Endothelial cell (in vitro differentiated cells): Measurements from ENCODE around the gene MBD3L2B. TPM values are rescaled to one million over a fixed set of nuclear protein-coding genes. Genes with fewer than 3 reads are reported as not detected.
"Not testable (repeated sequence)": the region's sequence is repeated elsewhere in the genome, so short reads cannot be mapped to it uniquely, and the experiment has no call there.

Experiments
- DNase-seq: peaks from one replicate; pipeline ENCODE4 v3.0.0; 2021; ENCODE audit warnings: low spot score
- H3K27ac Mint-ChIP-seq: one replicate; pipeline ENCODE4 v1.8.0; 2021; ENCODE audit warnings: mixed read lengths, inconsistent platforms; ENCODE audit not compliant: unreplicated experiment
- H3K27me3 Mint-ChIP-seq: one replicate; pipeline ENCODE4 v1.8.0; 2021; ENCODE audit warnings: mild to moderate bottlenecking, moderate library complexity, mixed read lengths, inconsistent platforms; ENCODE audit not compliant: unreplicated experiment
- H3K36me3 Mint-ChIP-seq: one replicate; pipeline ENCODE4 v1.8.0; 2021; ENCODE audit warnings: mild to moderate bottlenecking, low read depth, mixed read lengths, inconsistent platforms; ENCODE audit not compliant: unreplicated experiment
- H3K4me1 Mint-ChIP-seq: one replicate; pipeline ENCODE4 v1.8.0; 2021; ENCODE audit warnings: mild to moderate bottlenecking, mixed read lengths, inconsistent platforms; ENCODE audit not compliant: unreplicated experiment
- H3K4me3 Mint-ChIP-seq: one replicate; pipeline ENCODE4 v1.8.0; 2021; ENCODE audit warnings: mild to moderate bottlenecking, mixed read lengths, inconsistent platforms; ENCODE audit not compliant: unreplicated experiment
- H3K9me3 Mint-ChIP-seq: one replicate; pipeline ENCODE4 v1.8.0; 2021; ENCODE audit warnings: mixed read lengths, inconsistent platforms; ENCODE audit not compliant: unreplicated experiment
- CTCF ChIP-seq: fragments of 200-600 bp; sonication (generic); IDR thresholded peaks from one replicate; pipeline ENCODE4 v1.5.0; 2021; ENCODE audit warnings: antibody characterized with exemption; ENCODE audit not compliant: unreplicated experiment
- total RNA-seq: library from RNA; stranded (reverse); fragmentation: NEBNext Ultra II Directional; extraction: Animal tissue kit (Norgen Biotek cat#: 25700); gene quantifications from one replicate; pipeline ENCODE4 v1.2.1, GENCODE V29; 2021; ENCODE audit not compliant: unreplicated experiment

MBD3L2B gene
- total RNA-seq, 1 donor from 2014 or later: not detected

GRCh38 chr19:7041563-7041962 is 20.3 kb upstream of the MBD3L2B start:
- not testable (repeated sequence) for H3K27me3 Mint-ChIP-seq, H3K4me1 Mint-ChIP-seq, DNase-seq, H3K27ac Mint-ChIP-seq, H3K9me3 Mint-ChIP-seq, H3K36me3 Mint-ChIP-seq, H3K4me3 Mint-ChIP-seq

- not testable (repeated sequence) for H3K4me3 Mint-ChIP-seq, H3K27me3 Mint-ChIP-seq, H3K4me1 Mint-ChIP-seq, H3K27ac Mint-ChIP-seq, H3K9me3 Mint-ChIP-seq, H3K36me3 Mint-ChIP-seq, DNase-seq
Observed at GRCh38 chr19:7040079-7040478, 18.8 kb upstream of the MBD3L2B start, which contains the start of gene MBD3L4. MBD3L4 (minus strand) TSS chr19:7040179; CDS start chr19:7040144, 35 bp downstream.

- not testable (repeated sequence) for DNase-seq, H3K4me1 Mint-ChIP-seq, H3K9me3 Mint-ChIP-seq, H3K27me3 Mint-ChIP-seq, H3K4me3 Mint-ChIP-seq, H3K36me3 Mint-ChIP-seq, H3K27ac Mint-ChIP-seq
Observed at GRCh38 chr19:7030278-7030677, 9.0 kb upstream of the MBD3L2B start, which contains the start of gene MBD3L5. MBD3L5 (plus strand) TSS chr19:7030578; CDS start chr19:7030612, 34 bp downstream.

- not testable (repeated sequence) for H3K36me3 Mint-ChIP-seq, H3K27me3 Mint-ChIP-seq, H3K9me3 Mint-ChIP-seq, H3K27ac Mint-ChIP-seq, H3K4me1 Mint-ChIP-seq, DNase-seq, H3K4me3 Mint-ChIP-seq
Observed at GRCh38 chr19:7028790-7029189, 7.6 kb upstream of the MBD3L2B start.

GRCh38 chr19:7018828-7019227 is 2.4 kb downstream of the MBD3L2B start:
- Mint-ChIP-seq H3K27me3 (no peaks in the 10 kb centered on the region), H3K4me1 (no peaks in the 10 kb centered on the region), H3K36me3 (no peaks in the 10 kb centered on the region), H3K4me3 (no peak overlapping the region), H3K27ac (no peak overlapping the region), H3K9me3 (peaks cover 5% of the 10 kb centered on the region)
- no peak for TF ChIP-seq CTCF
- no peak for DNase-seq

GRCh38 chr19:7013678-7014077 is 7.6 kb downstream of the MBD3L2B start:
- H3K4me1 Mint-ChIP-seq: no peaks in the 10 kb centered on the region
- no peaks in the 10 kb centered on the region for H3K27me3 Mint-ChIP-seq
- peaks cover 6% of the 10 kb centered on the region for H3K36me3 Mint-ChIP-seq
- H3K9me3 Mint-ChIP-seq: peaks cover 13% of the 10 kb centered on the region
- H3K4me3 Mint-ChIP-seq: no peak overlapping the region
- no peak overlapping the region for H3K27ac Mint-ChIP-seq
- no peak for TF ChIP-seq CTCF
- DNase-seq: no peak

GRCh38 chr19:7010722-7011593 is 10.3 kb downstream of the MBD3L2B start:
- H3K36me3 Mint-ChIP-seq: peaks cover 6% of the 10 kb centered on the region
- H3K27me3 Mint-ChIP-seq: no peaks in the 10 kb centered on the region
- no peak for TF ChIP-seq CTCF
- no peak for DNase-seq
- H3K9me3 Mint-ChIP-seq: peaks cover 12% of the 10 kb centered on the region
- H3K4me1 Mint-ChIP-seq: no peaks in the 10 kb centered on the region
- peak overlapping the region; percentile 62 for H3K4me3 Mint-ChIP-seq
- H3K27ac Mint-ChIP-seq: no peak overlapping the region
